Renal cortical epithelial cell (primary cell): ENCODE results near the gene RAB19. TPM values are rescaled to one million over a fixed set of nuclear protein-coding genes. Genes with fewer than 3 reads are reported as not detected.
A peak's percentile ranks its signal among the peaks of the same experiment; 100 is the strongest.
"Not testable (repeated sequence)": the region's sequence is repeated elsewhere in the genome, so short reads cannot be mapped to it uniquely, and the experiment has no call there.

Source experiments
- DNase-seq: peaks from one replicate; pipeline ENCODE4 v3.0.0-alpha.2; 2011; ENCODE audit warnings: low read depth
- total RNA-seq: library from RNA; depleted of rRNA; stranded (reverse); fragments of >200 nt; gene quantifications from 2 replicates; pipeline ENCODE4 v1.2.3, GENCODE V29; 2014

RAB19 gene
- total RNA-seq, 1 donor from 2014 or later, result 3.5 TPM

- peak; percentile 90 for DNase-seq
These were observed 1.6 kb upstream of the RAB19 start for GRCh38 chr7:140402178-140402835.

- DNase-seq, result peak; percentile 93
These were observed 757 bp downstream of the RAB19 start for GRCh38 chr7:140404565-140405065.

- no peak for DNase-seq
These were observed 11.5 kb downstream of the RAB19 start for GRCh38 chr7:140415361-140415760.

GRCh38 chr7:140415816-140416215 is 12.0 kb downstream of the RAB19 start:
- not testable (repeated sequence) for DNase-seq

DNA sequence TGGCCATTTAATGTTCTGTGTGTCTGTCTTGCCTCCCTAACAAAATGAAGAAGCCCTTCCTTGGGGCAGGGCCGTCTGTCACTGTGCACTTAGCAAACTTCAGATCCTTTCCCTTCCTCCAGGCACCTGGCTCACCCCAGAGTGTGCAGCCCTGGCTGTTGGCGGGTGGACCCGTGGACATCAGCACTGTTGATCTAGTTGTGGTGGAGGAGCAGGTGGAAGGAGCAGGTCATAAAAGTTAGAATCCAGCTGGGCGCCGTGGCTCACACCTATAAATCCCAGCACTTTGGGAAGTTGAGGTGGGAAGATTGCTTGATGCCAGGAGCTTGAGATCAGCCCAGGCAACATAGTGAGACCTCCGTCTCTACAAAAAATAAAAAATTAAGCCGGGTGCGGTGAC is 12.7 kb downstream of the RAB19 start:
- DNase-seq, result no peak

DNA sequence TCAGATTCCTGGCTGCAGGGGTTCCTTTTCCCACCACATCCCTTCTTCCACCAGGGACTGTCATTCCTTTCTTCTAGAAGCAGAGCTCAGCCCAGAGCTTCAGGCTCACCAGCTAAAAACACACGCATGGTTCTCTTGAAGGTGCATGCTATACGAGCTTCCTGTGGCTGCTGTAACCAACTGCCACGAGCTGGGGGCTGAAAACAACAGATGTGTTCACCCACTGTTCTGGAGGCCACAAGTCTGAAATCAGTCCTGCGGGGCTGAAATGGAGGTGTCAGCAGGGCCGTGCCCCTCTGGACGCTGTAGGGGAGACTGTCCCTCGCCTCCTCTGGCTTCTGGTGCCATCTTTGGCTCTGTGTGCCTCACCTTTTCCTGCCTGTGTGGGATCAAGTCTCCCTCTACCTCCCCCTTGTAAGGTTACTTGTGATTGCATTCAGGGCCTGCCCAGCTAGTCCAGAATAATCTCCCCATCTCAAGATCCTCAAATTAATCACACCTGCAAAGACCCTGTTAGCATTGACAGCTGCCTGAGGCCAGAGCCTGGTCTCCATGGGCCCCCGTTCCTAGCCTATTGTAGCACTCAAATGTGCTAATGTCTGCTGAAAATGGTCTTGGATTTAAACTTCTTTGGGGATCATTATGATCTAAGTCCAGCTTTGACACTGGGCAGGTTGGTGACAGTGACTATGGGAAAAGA is 13.7 kb downstream of the RAB19 start:
- DNase-seq, result no peak

GRCh38 chr7:140418156-140418472 is 14.3 kb downstream of the RAB19 start:
- not testable (repeated sequence) for DNase-seq

GRCh38 chr7:140418653-140419052 is 14.8 kb downstream of the RAB19 start:
- DNase-seq, result no peak

- DNase-seq, result no peak
These were observed 17.7 kb downstream of the RAB19 start for GRCh38 chr7:140421521-140421920.

DNA sequence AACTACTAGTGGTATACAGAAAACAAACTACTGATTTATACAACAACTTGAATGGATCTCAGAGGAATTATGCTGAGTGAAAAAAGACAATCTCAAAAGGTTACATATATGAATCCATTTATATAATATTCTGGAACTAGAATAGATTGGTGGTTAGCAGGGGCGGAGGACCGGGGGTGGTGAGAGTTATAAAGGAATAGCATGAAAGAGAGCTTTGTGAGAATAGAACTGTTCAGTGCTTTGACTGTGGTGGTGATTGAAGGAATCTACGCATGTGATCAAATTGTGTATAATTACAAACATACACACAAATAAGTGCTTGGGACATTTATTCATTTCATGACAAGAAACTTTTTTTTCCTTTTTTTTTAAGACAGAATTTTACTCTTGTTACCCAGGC is 19.6 kb downstream of the RAB19 start:
- no peak for DNase-seq

- DNase-seq, result no peak
These were observed 21.9 kb downstream of the RAB19 start for GRCh38 chr7:140425718-140426117.

- DNase-seq, result no peak
These were observed 22.3 kb downstream of the RAB19 start for GRCh38 chr7:140426130-140426529.

DNA sequence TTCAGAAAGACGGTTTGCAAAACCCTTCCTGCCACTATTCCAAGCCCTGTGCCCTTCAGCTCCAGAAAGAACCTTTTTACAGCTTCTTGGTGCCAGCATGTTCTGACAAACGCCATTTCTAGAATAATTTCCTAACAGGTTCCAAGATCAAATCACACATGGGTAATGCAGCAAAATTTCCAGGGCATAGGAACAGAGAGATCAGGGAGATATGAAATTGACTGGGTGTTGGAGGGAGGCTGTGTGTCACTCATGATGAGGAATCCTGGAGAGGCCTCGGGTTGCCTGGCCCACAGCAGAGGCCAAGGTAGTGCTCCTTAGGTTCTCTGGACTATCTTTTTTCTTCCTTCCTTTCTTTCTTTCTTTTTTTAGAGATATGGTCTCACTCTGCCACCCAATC is 29.5 kb downstream of the RAB19 start:
- DNase-seq, result no peak

DNA sequence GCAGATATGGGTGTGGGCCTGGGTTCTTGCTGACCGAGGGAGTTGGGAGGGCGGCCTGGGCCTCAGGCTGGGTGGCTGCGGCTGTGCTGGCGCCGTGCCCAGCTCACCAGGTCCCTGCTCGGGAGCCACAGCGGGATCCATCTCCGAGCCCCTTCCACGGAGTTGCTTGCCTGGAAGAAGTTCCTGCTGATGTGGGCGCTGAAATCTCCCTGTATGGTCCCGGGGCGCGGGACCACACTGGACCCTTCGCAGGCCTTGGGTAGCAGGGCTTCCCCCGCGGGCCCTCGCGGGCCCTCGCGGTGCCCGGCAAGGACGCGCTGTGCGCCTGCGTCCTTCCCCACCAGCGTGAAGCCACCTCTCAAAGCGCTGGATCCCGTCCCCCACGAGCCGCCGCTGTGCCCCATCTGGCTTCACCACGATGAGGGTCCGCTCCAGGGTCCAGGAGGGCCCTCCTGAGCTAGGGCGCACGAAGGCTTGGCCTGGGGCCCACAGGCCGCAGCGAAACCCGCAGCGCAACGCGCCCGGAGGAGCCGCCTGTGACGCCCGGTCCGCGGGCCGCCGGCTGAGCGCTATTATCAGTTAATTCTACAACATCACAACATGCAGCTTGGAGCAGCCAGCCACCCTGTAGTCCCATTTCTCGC is 31.5 kb downstream of the RAB19 start:
- DNase-seq, result no peak

- no peak for DNase-seq
These were observed 35.5 kb downstream of the RAB19 start for GRCh38 chr7:140439359-140439758.

- DNase-seq, result no peak
These were observed 36.7 kb downstream of the RAB19 start for GRCh38 chr7:140440593-140440992.

DNA sequence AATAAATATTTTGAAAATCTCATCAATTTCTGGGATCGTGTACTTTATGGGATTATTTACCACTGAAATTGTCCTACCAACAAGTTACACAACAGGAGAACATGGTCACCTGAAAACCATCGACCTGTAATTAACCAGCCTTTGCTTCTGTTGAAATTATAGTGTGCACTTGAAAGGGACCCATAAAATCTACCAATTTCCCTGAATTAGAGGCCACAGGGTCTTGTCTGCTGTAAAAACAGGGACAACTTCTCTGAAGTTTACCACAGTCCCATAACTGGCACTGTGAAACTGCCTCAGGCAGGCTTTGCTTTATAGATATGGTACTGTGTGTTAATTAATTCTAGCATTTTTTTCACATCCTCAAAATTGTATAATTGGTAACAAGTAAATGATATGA is 37.7 kb downstream of the RAB19 start:
- DNase-seq, result no peak

DNA sequence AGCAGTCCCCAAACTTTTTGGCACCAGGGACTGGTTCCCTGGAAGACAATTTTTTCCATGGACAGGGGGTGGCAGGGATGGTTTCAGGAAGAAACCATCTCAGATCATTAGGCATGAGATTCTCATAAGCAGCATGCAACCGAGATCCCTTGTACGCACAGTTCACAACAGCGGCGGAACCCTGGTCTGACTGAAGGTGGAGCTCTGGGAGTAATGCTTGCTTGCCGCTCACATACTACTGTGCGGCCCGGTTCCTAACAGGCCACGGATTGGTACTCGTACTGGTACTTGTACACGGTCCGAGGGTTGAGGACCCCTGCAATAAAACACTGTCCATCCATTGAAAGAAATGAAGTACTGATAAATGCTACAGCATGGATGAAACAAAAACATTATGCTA is 42.6 kb downstream of the RAB19 start:
- DNase-seq, result no peak

DNA sequence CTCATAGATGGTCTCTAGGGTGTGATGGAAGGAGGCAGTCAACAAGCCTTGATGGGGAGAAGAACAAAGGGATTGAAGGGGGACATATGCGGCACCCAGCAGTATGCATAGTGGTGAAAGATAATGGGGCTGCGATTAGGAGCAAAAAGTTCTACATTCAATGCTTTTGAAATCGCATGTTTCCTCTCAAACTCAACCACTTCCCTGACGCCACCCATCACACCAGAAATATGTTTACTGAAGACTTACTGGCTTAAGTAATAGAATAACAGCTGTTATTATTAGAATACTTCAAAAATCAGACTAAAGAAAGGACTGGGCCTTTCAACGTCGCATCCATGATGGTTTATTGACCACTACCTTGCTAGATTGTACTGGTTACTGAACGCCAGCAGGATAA is 44.0 kb downstream of the RAB19 start:
- DNase-seq, result no peak

DNA sequence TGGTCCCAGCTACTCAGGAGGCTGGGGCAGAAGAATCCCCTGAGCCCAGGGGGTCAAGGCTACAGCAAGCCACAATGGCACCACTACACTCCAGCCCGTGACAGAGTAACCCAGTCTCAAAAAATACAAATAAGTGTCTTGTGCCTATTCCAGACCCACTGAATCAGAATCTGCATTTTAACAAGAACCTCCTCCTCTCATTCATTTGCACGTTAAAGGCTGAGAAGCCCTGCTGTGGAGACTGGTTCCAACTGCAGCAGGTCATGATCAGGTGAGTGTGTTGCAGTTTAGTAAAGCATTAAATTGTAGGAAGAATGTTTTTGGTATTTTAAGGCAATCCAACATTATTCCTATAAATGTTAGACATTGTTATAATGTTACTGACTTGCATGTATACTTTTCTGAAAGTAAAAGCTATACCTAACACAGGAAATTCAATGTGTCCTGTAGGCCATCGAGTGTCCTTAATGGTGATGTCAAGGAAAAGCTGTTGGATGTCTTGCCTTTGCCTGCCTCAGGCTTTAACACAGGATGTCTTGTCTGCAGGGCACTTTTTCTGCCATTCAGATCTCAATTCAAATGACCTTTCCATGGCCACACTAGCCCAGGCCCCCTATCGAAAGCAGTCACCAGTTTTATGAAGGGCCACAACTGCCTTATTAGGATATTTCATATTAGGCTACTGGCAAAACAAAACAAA is 45.1 kb downstream of the RAB19 start:
- DNase-seq, result no peak

DNA sequence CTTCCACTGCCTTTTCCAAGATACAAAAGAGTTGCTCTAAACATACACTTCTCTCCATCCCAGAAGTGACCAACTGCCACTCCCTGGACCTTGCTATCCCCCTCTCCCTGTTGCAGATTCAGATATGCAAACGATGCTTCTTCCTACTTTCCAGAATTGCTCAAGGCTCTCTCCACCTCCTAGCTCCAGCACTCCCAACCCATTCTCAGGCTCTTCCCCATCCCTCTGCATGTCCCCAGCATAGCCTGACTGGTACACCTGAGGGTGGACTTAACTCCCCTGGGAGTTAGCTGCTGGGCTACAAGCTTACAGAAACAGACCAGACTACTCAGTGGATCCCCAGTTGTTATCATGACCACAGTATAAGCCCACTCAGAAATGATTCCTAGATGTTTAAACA is 47.9 kb downstream of the RAB19 start:
- no peak for DNase-seq

DNA sequence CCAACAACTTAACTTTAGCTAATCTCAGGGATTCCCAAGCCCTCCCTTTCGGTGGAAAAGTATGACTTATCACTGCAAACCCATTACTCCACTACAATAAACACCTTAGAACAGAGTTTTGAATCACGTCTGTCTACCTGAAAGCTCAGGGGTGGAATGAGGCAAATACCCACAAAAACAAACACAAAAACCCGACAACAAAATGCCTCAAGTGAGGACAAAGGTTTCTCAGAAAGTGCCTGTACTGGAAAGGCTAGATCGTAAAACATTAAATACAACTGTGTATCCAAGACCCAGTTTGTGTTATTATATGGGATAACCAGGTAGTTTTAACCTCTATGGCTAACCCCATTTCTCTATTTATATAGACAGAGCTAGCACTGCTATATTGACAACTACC is 49.4 kb downstream of the RAB19 start:
- no peak for DNase-seq
